HG02759 (cell line): ENCODE measurements around the gene FTO.
"Not testable (repeated sequence)": the region's sequence is repeated elsewhere in the genome, so short reads cannot be mapped to it uniquely, and the experiment has no call there.

ENCODE experiments used
- ATAC-seq: cut with Tn5 transposase; IDR thresholded peaks from one replicate; pipeline ENCODE4 v1.9.1; 2021; ENCODE audit warnings: mild to moderate bottlenecking, moderate library complexity; ENCODE audit not compliant: unreplicated experiment

FTO gene

GRCh38 chr16:53849994-53850393, 146.0 kb downstream of the FTO start:
- ATAC-seq = no peak

- ATAC-seq = no peak
Observed at GRCh38 chr16:53852678-53853077, 148.7 kb downstream of the FTO start.

GRCh38 chr16:53855056-53855455, 151.1 kb downstream of the FTO start:
- no peak for ATAC-seq

GRCh38 chr16:53855511-53855910, 151.6 kb downstream of the FTO start:
- ATAC-seq = no peak

- no peak for ATAC-seq
Observed at GRCh38 chr16:53859995-53860540, 156.1 kb downstream of the FTO start.

- ATAC-seq = no peak
Observed at GRCh38 chr16:53863861-53864260, 159.9 kb downstream of the FTO start.

- peak; percentile 30 for ATAC-seq
Observed at GRCh38 chr16:53864819-53865493, 161.0 kb downstream of the FTO start.

- peak; percentile 75 for ATAC-seq
Observed at GRCh38 chr16:53865494-53865863, 161.5 kb downstream of the FTO start.

- ATAC-seq = no peak
Observed at GRCh38 chr16:53866520-53866919, 162.6 kb downstream of the FTO start.

GRCh38 chr16:53870831-53871230, 166.9 kb downstream of the FTO start:
- ATAC-seq = no peak

GRCh38 chr16:53872248-53873221, 168.6 kb downstream of the FTO start:
- ATAC-seq = no peak

GRCh38 chr16:53876811-53877210, 172.9 kb downstream of the FTO start:
- no peak for ATAC-seq

GRCh38 chr16:53878216-53878615, 174.3 kb downstream of the FTO start:
- no peak for ATAC-seq

GRCh38 chr16:53881371-53881770, 177.4 kb downstream of the FTO start:
- no peak for ATAC-seq

GRCh38 chr16:53882310-53882709, 178.4 kb downstream of the FTO start:
- no peak for ATAC-seq

GRCh38 chr16:53884748-53885147, 180.8 kb downstream of the FTO start:
- ATAC-seq = no peak

GRCh38 chr16:53886482-53887378, 182.8 kb downstream of the FTO start:
- ATAC-seq = no peak

- no peak for ATAC-seq
Observed at GRCh38 chr16:53888222-53888621, 184.3 kb downstream of the FTO start.

GRCh38 chr16:53890877-53891276, 186.9 kb downstream of the FTO start:
- ATAC-seq = not testable (repeated sequence)

- no peak for ATAC-seq
Observed at GRCh38 chr16:53891409-53892139, 187.6 kb downstream of the FTO start.
